Measurements from ENCODE around the gene CLN5.

DNA sequence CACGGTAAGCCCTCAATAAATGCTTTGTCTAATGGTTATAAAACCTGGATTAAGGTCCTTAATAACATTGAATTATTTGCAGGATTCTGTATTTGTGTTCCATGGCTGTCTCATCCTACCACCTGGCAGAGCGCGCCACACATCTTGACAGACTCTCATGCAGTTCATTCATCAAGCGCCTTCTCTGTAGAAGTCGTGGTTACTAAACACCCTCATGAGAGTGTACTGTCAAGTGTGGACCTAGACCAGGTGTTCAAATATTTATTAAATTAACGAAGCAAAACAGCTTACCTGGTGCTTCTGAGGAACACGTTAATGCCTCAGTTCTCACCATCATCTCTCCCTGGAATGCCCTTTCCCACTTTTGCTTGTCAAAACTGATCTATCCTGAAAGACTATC is 48.2 kb downstream of the CLN5 start:
- TF ChIP-seq POLR2A (IDR thresholded peaks at IDR 0.05) = no peak
- TF ChIP-seq, protein P1, sequence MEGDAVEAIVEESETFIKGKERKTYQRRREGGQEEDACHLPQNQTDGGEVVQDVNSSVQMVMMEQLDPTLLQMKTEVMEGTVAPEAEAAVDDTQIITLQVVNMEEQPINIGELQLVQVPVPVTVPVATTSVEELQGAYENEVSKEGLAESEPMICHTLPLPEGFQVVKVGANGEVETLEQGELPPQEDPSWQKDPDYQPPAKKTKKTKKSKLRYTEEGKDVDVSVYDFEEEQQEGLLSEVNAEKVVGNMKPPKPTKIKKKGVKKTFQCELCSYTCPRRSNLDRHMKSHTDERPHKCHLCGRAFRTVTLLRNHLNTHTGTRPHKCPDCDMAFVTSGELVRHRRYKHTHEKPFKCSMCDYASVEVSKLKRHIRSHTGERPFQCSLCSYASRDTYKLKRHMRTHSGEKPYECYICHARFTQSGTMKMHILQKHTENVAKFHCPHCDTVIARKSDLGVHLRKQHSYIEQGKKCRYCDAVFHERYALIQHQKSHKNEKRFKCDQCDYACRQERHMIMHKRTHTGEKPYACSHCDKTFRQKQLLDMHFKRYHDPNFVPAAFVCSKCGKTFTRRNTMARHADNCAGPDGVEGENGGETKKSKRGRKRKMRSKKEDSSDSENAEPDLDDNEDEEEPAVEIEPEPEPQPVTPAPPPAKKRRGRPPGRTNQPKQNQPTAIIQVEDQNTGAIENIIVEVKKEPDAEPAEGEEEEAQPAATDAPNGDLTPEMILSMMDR (IDR thresholded peaks at IDR 0.05) = no peak

Measured in sigmoid colon (tissue), 3 donors.